ENCODE measurements around the gene RASSF8.
A peak's percentile ranks its signal among the peaks of the same experiment; 100 is the strongest.

RASSF8 gene

GRCh38 chr12:25962932-25963525 lies 4.5 kb downstream of the RASSF8 start:
- no peak for DNase-seq

GRCh38 chr12:25965682-25966081 lies 7.2 kb downstream of the RASSF8 start:
- DNase-seq, result no peak

- DNase-seq, result no peak
These were observed 11.6 kb downstream of the RASSF8 start for GRCh38 chr12:25970082-25970481.

GRCh38 chr12:25970916-25971653 lies 12.6 kb downstream of the RASSF8 start:
- DNase-seq, result no peak

- no peak for DNase-seq
These were observed 13.2 kb downstream of the RASSF8 start for GRCh38 chr12:25971654-25972041.

GRCh38 chr12:25972783-25973182 lies 14.3 kb downstream of the RASSF8 start:
- no peak for DNase-seq

DNA sequence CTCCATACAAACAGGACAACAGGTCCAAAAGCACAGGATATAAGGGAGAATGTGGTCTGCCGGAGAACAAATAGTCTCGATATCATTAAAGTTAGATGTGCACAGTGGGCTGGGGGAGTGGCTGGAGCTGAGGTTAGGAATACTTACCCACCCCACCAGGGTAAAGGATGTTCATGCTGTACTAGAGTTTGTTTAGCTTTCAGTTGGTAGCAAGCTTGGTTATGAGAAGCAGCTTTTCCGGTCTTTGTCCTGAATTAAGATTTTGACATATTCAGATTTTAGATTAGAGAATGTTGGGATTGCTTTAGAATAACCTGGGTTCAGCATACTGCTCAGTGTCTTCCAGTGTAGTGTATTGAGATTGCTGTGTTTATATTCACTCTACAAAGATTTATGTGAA lies 16.7 kb downstream of the RASSF8 start:
- DNase-seq, result no peak

DNA sequence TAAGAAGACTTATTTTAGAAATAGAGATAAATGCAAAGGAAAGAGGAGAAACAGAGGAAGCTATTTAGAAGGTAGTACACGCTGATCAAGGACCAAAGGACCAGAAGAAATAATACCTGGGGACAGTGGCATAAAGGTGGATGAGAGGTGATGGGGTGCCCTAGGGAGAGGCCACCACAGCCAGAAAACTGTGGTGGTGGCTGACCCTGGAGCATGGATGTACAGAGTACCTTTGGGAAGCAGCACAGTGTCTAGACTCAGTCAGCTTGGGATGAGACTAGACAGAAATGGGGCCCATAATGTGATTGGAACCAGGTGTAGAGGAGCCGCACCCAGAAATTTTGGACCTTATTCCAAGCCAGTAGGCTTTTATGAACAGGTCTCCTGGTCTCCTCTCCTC lies 17.2 kb downstream of the RASSF8 start:
- DNase-seq, result no peak

GRCh38 chr12:25976289-25976688 lies 17.8 kb downstream of the RASSF8 start:
- DNase-seq, result no peak

- no peak for DNase-seq
These were observed 18.6 kb downstream of the RASSF8 start for GRCh38 chr12:25977047-25977446.

DNA sequence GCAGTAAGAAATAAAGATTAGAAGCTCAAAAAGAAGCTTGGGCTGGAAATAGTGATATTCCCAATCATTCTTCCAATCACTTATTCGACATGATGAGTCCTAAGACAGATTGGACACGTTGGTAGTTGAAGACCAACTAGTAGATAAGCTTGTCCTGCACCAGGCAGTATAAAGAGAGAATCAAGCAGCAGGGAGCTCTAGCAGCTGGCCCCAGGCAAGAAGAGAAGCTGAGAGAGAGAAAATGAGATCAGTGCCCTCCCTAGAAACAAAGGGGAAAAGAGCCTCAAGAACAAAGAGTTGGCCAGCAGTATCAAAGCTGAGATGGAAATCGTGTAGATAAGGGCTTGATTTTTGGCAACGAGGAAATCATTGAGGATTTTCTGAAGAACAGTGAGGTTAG lies 20.6 kb downstream of the RASSF8 start:
- no peak for DNase-seq

- no peak for DNase-seq
These were observed 21.1 kb downstream of the RASSF8 start for GRCh38 chr12:25979563-25979962.

- no peak for DNase-seq
These were observed 21.6 kb downstream of the RASSF8 start for GRCh38 chr12:25980035-25980434.

DNA sequence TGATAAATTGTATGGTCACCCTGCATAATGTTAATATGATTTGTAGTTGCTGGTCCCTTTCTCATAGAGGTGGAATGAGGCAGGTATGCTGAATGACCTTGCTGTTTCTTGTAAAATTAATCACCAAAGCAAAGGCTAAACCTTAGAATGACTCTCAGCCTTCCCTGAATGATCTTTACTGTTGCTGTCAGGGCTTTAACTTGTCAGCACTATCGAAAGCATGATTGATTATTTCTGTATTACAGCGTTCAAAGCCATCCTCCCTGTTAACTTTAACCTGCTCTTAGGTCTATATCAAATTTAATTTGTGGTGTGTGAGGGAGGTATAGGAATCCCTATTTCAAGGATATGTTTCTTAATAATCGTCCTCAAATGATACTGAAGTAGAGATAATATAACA lies 23.1 kb downstream of the RASSF8 start:
- DNase-seq, result no peak

DNA sequence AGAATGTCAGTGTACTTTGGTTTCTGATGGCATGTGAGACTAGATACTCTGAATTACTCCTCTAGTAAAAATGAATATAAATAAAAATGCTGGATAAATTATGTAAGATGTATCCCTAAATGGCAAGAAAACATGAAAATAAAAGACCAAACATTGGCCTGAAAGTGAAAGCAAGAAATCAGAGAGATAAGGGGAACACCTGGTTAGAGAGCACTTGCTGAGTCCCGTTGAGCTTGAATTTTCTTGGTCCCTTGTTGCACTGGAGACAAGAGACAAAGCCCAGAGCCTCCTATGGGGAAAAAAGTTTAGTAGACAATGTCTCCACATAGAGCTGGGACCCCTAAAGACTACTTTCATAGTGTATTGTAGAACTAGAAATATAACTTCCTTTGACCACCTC lies 23.9 kb downstream of the RASSF8 start:
- no peak for DNase-seq

DNA sequence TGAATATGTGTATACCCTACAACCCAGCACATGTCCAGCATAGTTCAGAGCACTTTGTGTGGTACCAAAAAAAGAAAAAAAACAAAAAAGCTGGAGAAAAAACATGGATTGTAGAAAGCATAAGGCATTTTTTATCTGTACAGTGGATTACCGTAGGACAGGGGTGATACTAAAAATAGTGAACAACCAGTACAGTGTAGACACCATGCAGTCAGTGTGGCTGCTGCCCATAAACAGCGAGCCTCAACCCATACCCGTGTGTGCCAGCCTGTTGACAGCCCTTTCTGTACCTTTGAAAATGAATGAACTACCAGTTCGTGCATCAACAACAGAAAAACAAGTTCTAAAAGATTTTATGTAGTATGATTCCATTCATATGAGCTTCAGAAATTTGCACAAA lies 25.1 kb downstream of the RASSF8 start:
- no peak for DNase-seq

GRCh38 chr12:25984759-25985158 lies 26.3 kb downstream of the RASSF8 start:
- DNase-seq, result no peak

GRCh38 chr12:25985316-25986175 lies 27.1 kb downstream of the RASSF8 start:
- peak; percentile 5 for DNase-seq

GRCh38 chr12:25986180-25986579 lies 27.7 kb downstream of the RASSF8 start:
- no peak for DNase-seq

DNA sequence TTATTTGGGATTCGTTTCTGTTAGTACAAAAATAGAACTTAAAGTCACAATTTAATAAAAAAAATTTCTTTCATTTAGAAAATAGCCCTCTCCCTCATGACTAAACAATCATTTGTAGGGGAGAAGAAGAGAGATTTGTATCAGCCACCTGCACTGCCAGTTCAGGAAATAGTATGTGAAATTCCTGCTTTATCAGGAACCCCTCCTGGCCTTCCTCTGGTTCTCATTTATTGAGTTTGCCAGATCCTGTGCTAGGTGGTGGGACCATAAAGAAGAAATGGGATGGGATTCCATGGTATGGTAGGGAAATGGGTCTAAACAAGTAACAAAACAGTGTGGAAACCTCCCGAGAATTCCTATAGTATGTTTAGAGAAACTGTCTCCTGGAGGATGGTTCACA lies 30.0 kb downstream of the RASSF8 start:
- DNase-seq, result no peak

GRCh38 chr12:25990495-25990894 lies 32.0 kb downstream of the RASSF8 start:
- no peak for DNase-seq

GRCh38 chr12:25992026-25992782 lies 33.7 kb downstream of the RASSF8 start:
- DNase-seq, result no peak
